Measurements from ENCODE around the gene SOX8. TPM values are rescaled to one million over a fixed set of nuclear protein-coding genes. Genes with fewer than 3 reads are reported as not detected.

Gene SOX8
- total and polyA plus RNA-seq, 10 of the 15 experiments (the other 5 are each of a cell fraction or from before 2014, with no cell fraction given) = not detected

- TF ChIP-seq, protein P1, sequence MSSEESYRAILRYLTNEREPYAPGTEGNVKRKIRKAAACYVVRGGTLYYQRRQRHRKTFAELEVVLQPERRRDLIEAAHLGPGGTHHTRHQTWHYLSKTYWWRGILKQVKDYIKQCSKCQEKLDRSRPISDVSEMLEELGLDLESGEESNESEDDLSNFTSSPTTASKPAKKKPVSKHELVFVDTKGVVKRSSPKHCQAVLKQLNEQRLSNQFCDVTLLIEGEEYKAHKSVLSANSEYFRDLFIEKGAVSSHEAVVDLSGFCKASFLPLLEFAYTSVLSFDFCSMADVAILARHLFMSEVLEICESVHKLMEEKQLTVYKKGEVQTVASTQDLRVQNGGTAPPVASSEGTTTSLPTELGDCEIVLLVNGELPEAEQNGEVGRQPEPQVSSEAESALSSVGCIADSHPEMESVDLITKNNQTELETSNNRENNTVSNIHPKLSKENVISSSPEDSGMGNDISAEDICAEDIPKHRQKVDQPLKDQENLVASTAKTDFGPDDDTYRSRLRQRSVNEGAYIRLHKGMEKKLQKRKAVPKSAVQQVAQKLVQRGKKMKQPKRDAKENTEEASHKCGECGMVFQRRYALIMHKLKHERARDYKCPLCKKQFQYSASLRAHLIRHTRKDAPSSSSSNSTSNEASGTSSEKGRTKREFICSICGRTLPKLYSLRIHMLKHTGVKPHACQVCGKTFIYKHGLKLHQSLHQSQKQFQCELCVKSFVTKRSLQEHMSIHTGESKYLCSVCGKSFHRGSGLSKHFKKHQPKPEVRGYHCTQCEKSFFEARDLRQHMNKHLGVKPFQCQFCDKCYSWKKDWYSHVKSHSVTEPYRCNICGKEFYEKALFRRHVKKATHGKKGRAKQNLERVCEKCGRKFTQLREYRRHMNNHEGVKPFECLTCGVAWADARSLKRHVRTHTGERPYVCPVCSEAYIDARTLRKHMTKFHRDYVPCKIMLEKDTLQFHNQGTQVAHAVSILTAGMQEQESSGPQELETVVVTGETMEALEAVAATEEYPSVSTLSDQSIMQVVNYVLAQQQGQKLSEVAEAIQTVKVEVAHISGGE (CRISPR knock-in tag; IDR thresholded peaks at IDR 0.05) = no peak
- no peak for TF ChIP-seq NR2C2 (IDR thresholded peaks at IDR 0.05; ENCODE audit: borderline replicate concordance, control insufficient read depth, insufficient read length, low read depth)
Measured at GRCh38 chr16:1012722-1013592, 31.4 kb downstream of the SOX8 start (continued).

- no peaks in the 10 kb centered on the region for H3K36me3 ChIP-seq (ENCODE audit: control insufficient read depth in 2 of 2, insufficient read depth in 2 of 2, low read length in 1 of 2)
- FAIRE-seq = no peak
- BruUV-seq (replicated peaks) = no TSS peak
- no peak for ATAC-seq
- intact Hi-C loops (cut with micrococcal nuclease; ENCODE audit: unreplicated experiment) = no loop called here
- no peak overlapping the region for H3K4me2 ChIP-seq (ENCODE audit: control insufficient read depth, insufficient read depth)
- no peak overlapping the region for H3K27ac ChIP-seq (ENCODE audit: control insufficient read depth, insufficient read depth)
- ChIA-PET RAD21 (ENCODE audit: unreplicated experiment) (no interaction called here), POLR2A (no interaction called here), SMC1A (ENCODE audit: uncharacterized antibody, unreplicated experiment) (no interaction called here), CTCF (no interaction called here)
- no peak overlapping the region for H2AFZ ChIP-seq (ENCODE audit: control insufficient read depth, low read depth, low read length)
- no peak for TF ChIP-seq JUND (IDR thresholded peaks at IDR 0.05; ENCODE audit: low read depth, low read length)
- no peak for TF ChIP-seq TCF7 (IDR thresholded peaks at IDR 0.05; ENCODE audit: borderline replicate concordance)
- TF ChIP-seq RB1 (IDR thresholded peaks at IDR 0.05; ENCODE audit: borderline replicate concordance) = no peak
- TF ChIP-seq NR2C2 (IDR thresholded peaks at IDR 0.05; ENCODE audit: borderline replicate concordance, control insufficient read depth, insufficient read length, low read depth) = no peak
- no peak for TF ChIP-seq CBX3 (IDR thresholded peaks at IDR 0.05; ENCODE audit: borderline replicate concordance, low read depth)
- no peak for TF ChIP-seq DPF2 (IDR thresholded peaks at IDR 0.05)
- no peak for TF ChIP-seq E4F1 (IDR thresholded peaks at IDR 0.05; ENCODE audit: borderline replicate concordance, partially characterized antibody)
- TF ChIP-seq, protein P2, sequence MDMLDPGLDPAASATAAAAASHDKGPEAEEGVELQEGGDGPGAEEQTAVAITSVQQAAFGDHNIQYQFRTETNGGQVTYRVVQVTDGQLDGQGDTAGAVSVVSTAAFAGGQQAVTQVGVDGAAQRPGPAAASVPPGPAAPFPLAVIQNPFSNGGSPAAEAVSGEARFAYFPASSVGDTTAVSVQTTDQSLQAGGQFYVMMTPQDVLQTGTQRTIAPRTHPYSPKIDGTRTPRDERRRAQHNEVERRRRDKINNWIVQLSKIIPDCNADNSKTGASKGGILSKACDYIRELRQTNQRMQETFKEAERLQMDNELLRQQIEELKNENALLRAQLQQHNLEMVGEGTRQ (IDR thresholded peaks at IDR 0.05; ENCODE audit: borderline replicate concordance, low read depth, low read length) = no peak
- TF ChIP-seq HCFC1 (IDR thresholded peaks at IDR 0.05; ENCODE audit: low read length) = no peak
- no peak for TF ChIP-seq SIX5 (IDR thresholded peaks at IDR 0.05; ENCODE audit: low read depth, low read length, severe bottlenecking)
- no peak for TF ChIP-seq BRCA1 (IDR thresholded peaks at IDR 0.05; ENCODE audit: low read depth, low read length)
- no peak for TF ChIP-seq TCF12 (IDR thresholded peaks at IDR 0.05; ENCODE audit: low read depth, low read length)
- H3K4me3 ChIP-seq = no peak overlapping the region
- WGBS (ENCODE audit: insufficient coverage, insufficient replicate concordance, low lambda C conversion rate, missing lambda C conversion rate) = 0% methylated on average over 1 of the region's 8 CpGs
- no peaks in the 10 kb centered on the region for H3K9me3 ChIP-seq (replicated peaks; ENCODE audit: control insufficient read depth, insufficient read depth, low read length)
- H3K27me3 ChIP-seq (replicated peaks in 1 of 2; ENCODE audit: control insufficient read depth in 2 of 2, insufficient read depth in 2 of 2, low read length in 1 of 2) = no peaks in the 10 kb centered on the region
- H3K9ac ChIP-seq (ENCODE audit: control insufficient read depth, insufficient read depth, low read length) = no peak overlapping the region
- no peaks in the 10 kb centered on the region for H4K20me1 ChIP-seq (ENCODE audit: control insufficient read depth, insufficient read depth)
- H3K79me2 ChIP-seq (ENCODE audit: control insufficient read depth, insufficient read depth, low read length) = no peaks in the 10 kb centered on the region
- DNase-seq (ENCODE audit: low read depth, low spot score) = no peak
- H3K4me1 ChIP-seq (ENCODE audit: control insufficient read depth, insufficient read depth, low read length) = no peaks in the 10 kb centered on the region
- in situ Hi-C loops (cut with MboI) = no loop called here
Measured at GRCh38 chr16:1013593-1013900, 32.0 kb downstream of the SOX8 start.

Measured in GM12878 (cell line).